ENCODE data around the gene STARD9.

STARD9 gene

DNA sequence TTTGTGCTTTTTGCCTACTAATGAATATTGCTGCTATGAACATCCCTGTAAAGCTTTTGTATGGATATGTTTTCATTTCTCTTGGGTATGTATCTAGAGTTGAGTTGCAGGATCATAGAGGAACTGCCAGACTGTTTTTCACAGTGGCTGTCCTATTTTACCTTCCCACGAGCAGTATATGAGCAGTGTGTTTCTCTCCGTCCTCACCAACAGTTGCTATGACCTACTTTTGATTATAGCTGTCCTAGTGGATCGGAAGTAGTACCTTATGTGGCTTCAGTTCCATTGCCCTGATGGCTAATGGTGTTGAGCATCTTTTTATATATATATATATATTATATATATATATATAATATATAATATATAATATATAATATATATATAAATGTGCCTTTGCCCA, 136.3 kb downstream of the STARD9 start:
- no peaks in the 10 kb centered on the region for H3K4me1 ChIP-seq (ENCODE audit: control insufficient read depth in 1 of 2, insufficient read depth in 1 of 2, low read depth in 1 of 2, low read length in 1 of 2)
- H3K9me3 ChIP-seq = no peaks in the 10 kb centered on the region
- no peak overlapping the region for H3K4me3 ChIP-seq (ENCODE audit: low read depth in 1 of 2, low read length in 1 of 2)
- H3K27me3 ChIP-seq = no peaks in the 10 kb centered on the region
- H3K27ac ChIP-seq = no peak overlapping the region
- TF ChIP-seq, protein P1, sequence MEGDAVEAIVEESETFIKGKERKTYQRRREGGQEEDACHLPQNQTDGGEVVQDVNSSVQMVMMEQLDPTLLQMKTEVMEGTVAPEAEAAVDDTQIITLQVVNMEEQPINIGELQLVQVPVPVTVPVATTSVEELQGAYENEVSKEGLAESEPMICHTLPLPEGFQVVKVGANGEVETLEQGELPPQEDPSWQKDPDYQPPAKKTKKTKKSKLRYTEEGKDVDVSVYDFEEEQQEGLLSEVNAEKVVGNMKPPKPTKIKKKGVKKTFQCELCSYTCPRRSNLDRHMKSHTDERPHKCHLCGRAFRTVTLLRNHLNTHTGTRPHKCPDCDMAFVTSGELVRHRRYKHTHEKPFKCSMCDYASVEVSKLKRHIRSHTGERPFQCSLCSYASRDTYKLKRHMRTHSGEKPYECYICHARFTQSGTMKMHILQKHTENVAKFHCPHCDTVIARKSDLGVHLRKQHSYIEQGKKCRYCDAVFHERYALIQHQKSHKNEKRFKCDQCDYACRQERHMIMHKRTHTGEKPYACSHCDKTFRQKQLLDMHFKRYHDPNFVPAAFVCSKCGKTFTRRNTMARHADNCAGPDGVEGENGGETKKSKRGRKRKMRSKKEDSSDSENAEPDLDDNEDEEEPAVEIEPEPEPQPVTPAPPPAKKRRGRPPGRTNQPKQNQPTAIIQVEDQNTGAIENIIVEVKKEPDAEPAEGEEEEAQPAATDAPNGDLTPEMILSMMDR (IDR thresholded peaks at IDR 0.05) = no peak
- H3K36me3 ChIP-seq = no peaks in the 10 kb centered on the region

DNA sequence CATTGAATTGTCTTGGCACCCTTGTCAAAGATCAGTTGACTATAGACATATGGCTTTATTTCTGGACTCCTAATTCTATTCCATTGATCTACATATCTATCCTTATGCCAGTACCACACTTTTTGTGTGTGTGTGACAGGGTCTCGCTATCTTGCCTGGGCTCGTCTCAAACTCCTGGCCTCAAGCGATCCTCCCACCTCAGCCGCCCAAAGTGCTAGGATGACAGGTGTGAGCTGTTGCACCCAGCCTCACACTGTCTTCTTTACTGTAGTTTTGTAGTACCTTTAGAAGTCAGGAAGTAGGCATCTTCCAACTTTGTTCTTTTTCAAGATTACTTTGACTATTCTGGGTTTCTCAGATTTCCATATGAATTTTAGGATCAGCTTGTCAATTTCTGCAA, 137.2 kb downstream of the STARD9 start:
- no peaks in the 10 kb centered on the region for H3K9me3 ChIP-seq
- TF ChIP-seq, protein P1 (IDR thresholded peaks at IDR 0.05) = no peak
- no peaks in the 10 kb centered on the region for H3K4me1 ChIP-seq (ENCODE audit: control insufficient read depth in 1 of 2, insufficient read depth in 1 of 2, low read depth in 1 of 2, low read length in 1 of 2)
- no peak overlapping the region for H3K27ac ChIP-seq
- H3K27me3 ChIP-seq = no peaks in the 10 kb centered on the region
- no peak overlapping the region for H3K4me3 ChIP-seq (ENCODE audit: low read depth in 1 of 2, low read length in 1 of 2)
- H3K36me3 ChIP-seq = no peaks in the 10 kb centered on the region

DNA sequence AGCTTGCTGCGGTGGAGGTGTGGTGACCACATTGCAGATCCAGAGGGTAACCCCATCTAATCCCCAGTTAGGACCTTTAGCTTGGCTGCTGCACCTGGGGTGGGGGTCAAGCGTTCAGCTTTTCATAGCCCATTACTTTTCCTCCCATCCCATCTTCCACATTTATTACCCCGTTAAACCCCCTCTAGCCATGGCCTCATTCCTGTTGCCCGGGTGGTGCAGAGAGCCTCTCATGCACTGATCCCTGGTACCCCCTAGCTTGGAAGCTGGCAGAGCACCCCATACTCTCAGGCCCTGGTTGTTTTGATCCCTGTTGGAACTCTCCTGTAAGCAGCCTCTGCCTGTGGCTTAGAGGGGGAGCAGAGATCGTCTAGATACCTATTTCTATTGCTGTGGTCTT, 140.7 kb downstream of the STARD9 start:
- Histone ChIP-seq H3K9me3 (no peaks in the 10 kb centered on the region), H3K4me3 (ENCODE audit: low read depth in 1 of 2, low read length in 1 of 2) (no peak overlapping the region), H3K27ac (no peak overlapping the region), H3K36me3 (peaks cover 11% of the 10 kb centered on the region), H3K27me3 (no peaks in the 10 kb centered on the region), H3K4me1 (ENCODE audit: control insufficient read depth in 1 of 2, insufficient read depth in 1 of 2, low read depth in 1 of 2, low read length in 1 of 2) (no peaks in the 10 kb centered on the region)
- TF ChIP-seq, protein P1 (IDR thresholded peaks at IDR 0.05) = no peak

DNA sequence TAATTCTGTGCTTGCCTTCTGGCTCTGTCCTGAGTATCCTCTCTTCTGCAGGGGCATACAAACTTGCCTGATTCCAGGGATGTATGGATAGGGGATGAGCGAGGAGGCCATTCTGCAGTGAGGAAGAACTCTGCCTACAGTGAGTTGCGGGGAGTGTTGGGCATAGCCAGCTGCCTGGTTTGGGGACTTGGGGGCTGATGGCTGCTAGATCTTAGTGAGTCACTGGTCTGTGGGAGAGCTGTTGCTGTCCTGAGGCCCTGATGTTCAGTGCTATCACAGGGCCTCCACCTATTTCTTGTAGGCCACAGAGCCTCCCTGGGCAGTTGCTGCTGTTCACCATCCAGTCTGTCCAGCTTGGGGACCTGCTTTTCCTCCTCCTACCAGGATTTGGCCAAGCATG, 141.2 kb downstream of the STARD9 start:
- H3K4me3 ChIP-seq (ENCODE audit: low read depth in 1 of 2, low read length in 1 of 2) = no peak overlapping the region
- H3K36me3 ChIP-seq = peaks cover 12% of the 10 kb centered on the region
- H3K4me1 ChIP-seq (ENCODE audit: control insufficient read depth in 1 of 2, insufficient read depth in 1 of 2, low read depth in 1 of 2, low read length in 1 of 2) = no peaks in the 10 kb centered on the region
- H3K9me3 ChIP-seq = no peaks in the 10 kb centered on the region
- no peaks in the 10 kb centered on the region for H3K27me3 ChIP-seq
- no peak overlapping the region for H3K27ac ChIP-seq
- TF ChIP-seq, protein P1 (IDR thresholded peaks at IDR 0.05) = no peak

DNA sequence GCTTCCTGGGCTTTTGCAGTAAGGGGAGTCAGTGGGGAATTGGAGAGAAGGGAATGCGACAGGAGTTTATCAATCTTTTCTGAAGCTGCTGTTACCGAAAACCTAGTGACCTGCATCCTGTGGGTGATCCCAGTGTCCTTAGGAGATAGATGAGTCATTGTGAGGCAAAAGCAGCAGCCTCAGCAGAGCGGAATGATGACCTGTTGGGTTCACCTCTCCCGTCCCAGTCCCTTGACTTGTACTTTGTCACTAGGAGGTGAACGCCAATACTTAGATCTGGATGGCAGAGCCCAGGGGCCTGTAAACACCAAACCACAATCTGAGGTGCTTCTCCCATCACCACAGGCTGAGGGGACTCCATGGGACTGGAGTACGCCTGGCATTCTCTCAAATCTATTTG, 143.6 kb downstream of the STARD9 start:
- TF ChIP-seq, protein P1 (IDR thresholded peaks at IDR 0.05) = no peak
- H3K36me3 ChIP-seq = peaks cover 33% of the 10 kb centered on the region

DNA sequence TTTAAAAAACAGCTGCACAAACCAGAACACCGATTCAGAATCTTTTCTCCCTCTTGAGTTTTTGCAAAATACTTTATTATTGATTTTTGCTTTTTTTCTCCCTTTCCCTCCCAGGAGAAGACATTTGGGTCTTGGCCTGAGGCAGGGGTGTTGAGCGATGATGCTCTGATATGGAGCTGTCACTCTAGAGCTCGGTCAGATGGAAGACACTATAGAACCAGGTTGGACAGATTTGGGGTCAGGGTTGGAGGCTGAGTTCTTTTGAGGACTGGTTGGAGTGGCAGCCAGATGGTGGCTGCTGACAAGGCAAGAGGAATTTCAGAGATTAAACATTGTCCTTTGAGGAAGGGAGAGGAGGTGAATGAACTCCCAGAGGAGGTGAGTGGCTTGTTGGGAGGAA, 144.7 kb downstream of the STARD9 start:
- H3K4me1 ChIP-seq (ENCODE audit: control insufficient read depth in 1 of 2, insufficient read depth in 1 of 2, low read depth in 1 of 2, low read length in 1 of 2) = no peaks in the 10 kb centered on the region
- TF ChIP-seq, protein P1 (IDR thresholded peaks at IDR 0.05) = no peak
- no peaks in the 10 kb centered on the region for H3K9me3 ChIP-seq
- H3K27ac ChIP-seq = no peak overlapping the region
- H3K27me3 ChIP-seq = no peaks in the 10 kb centered on the region
- H3K4me3 ChIP-seq (ENCODE audit: low read depth in 1 of 2, low read length in 1 of 2) = no peak overlapping the region
- peaks cover 44% of the 10 kb centered on the region for H3K36me3 ChIP-seq

More for the DNA sequence above, 143.6 kb downstream of the STARD9 start:
- H3K27ac ChIP-seq = no peak overlapping the region
- no peak overlapping the region for H3K4me3 ChIP-seq (ENCODE audit: low read depth in 1 of 2, low read length in 1 of 2)
- no peaks in the 10 kb centered on the region for H3K9me3 ChIP-seq
- H3K27me3 ChIP-seq = no peaks in the 10 kb centered on the region
- no peaks in the 10 kb centered on the region for H3K4me1 ChIP-seq (ENCODE audit: control insufficient read depth in 1 of 2, insufficient read depth in 1 of 2, low read depth in 1 of 2, low read length in 1 of 2)
